ENCODE data around the gene FXYD3. TPM values are rescaled to one million over a fixed set of nuclear protein-coding genes. Genes with fewer than 3 reads are reported as not detected.
A peak's percentile ranks its signal among the peaks of the same experiment; 100 is the strongest.

Gene FXYD3
- total RNA-seq, 4 donors from 2014 or later = 0.26 to 13.4 TPM; not detected in 2

DNA sequence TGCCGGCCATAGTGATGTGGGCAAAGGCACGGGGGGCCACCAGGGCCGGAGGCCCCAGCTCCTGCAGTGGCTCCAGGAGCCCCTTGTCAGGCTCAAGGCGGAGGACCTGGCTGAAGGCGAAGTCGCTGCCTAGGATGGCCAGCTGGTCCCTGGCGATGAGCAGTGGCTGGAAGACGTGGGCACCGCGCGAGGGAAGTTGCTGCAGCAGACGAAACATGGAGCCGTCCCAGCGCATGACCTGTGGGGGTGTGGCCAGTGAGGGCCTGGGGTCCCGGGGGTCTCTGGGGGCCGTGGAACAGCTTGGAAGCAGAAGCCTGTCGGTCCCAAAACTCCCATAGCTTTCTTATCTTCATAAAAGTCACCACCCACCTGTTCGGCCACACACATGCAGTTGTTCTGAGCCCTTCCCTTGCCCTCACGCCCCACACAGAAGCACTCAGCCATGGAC lies 9.7 kb downstream of the FXYD3 start:
- intact Hi-C loops (cut with DNase I; ENCODE audit: low total_unique reads) (no loop called here), in situ Hi-C loops (cut with MboI; ENCODE audit: low sequenced_read_pairs in 4 of 4) (no loop called here)
- H3K27me3 ChIP-seq = no peaks in the 10 kb centered on the region
- peak overlapping the region in 2 of 4 donors; percentile 68 to 72 for H3K4me3 ChIP-seq
- TF ChIP-seq CTCF (IDR thresholded peaks at IDR 0.05 in 4 of 5, conservative IDR thresholded peaks at IDR 0.05 in 1 of 5) (no peak), POLR2A (IDR thresholded peaks at IDR 0.05) (no peak)
- H3K9me3 ChIP-seq = no peaks in the 10 kb centered on the region
- no peak for ATAC-seq
- peak overlapping the region; percentile 91 to 93 (median 93) for H3K27ac ChIP-seq
- no peaks in the 10 kb centered on the region for H3K36me3 ChIP-seq
- DNase-seq = no peak
- H3K4me1 ChIP-seq = peaks cover 28 to 58% of the 10 kb centered on the region in 2 donors

GRCh38 chr19:35125749-35126623 lies 10.4 kb downstream of the FXYD3 start:
- in situ Hi-C loops (cut with MboI; ENCODE audit: low sequenced_read_pairs in 4 of 4) = no loop called here
- Histone ChIP-seq H3K4me3 (peak overlapping the region in 3 of 4 donors; percentile 0 to 21 (median 9)), H3K27ac (peak overlapping the region; percentile 91 to 93 (median 93))

GRCh38 chr19:35126624-35126959 lies 11.0 kb downstream of the FXYD3 start:
- in situ Hi-C loops (cut with MboI; ENCODE audit: low sequenced_read_pairs in 4 of 4) (no loop called here), intact Hi-C loops (cut with DNase I; ENCODE audit: low total_unique reads) (no loop called here)
- no peak for ATAC-seq
- H3K4me1 ChIP-seq = peaks cover 33 to 65% of the 10 kb centered on the region in 2 donors
- peak overlapping the region in 3 of 4 donors; percentile 0 to 21 (median 9) for H3K4me3 ChIP-seq
- H3K36me3 ChIP-seq = no peaks in the 10 kb centered on the region
- no peak for DNase-seq
- no peaks in the 10 kb centered on the region for H3K27me3 ChIP-seq
- H3K9me3 ChIP-seq = no peaks in the 10 kb centered on the region
- peak overlapping the region; percentile 91 to 93 (median 93) for H3K27ac ChIP-seq
- TF ChIP-seq CTCF (IDR thresholded peaks at IDR 0.05 in 4 of 5, conservative IDR thresholded peaks at IDR 0.05 in 1 of 5) (no peak), POLR2A (IDR thresholded peaks at IDR 0.05) (no peak)

More at GRCh38 chr19:35125749-35126623, 10.4 kb downstream of the FXYD3 start:
- no peaks in the 10 kb centered on the region for H3K36me3 ChIP-seq
- intact Hi-C loops (cut with DNase I; ENCODE audit: low total_unique reads) = no loop called here
- DNase-seq (no peak), ATAC-seq (no peak)
- peaks cover 33 to 63% of the 10 kb centered on the region in 2 donors for H3K4me1 ChIP-seq
- no peaks in the 10 kb centered on the region for H3K27me3 ChIP-seq
- no peaks in the 10 kb centered on the region for H3K9me3 ChIP-seq
- TF ChIP-seq POLR2A (IDR thresholded peaks at IDR 0.05) = no peak
- no peak for TF ChIP-seq CTCF (IDR thresholded peaks at IDR 0.05 in 4 of 5, conservative IDR thresholded peaks at IDR 0.05 in 1 of 5)

- intact Hi-C loops (cut with DNase I; ENCODE audit: low total_unique reads) = no loop called here
- H3K27me3 ChIP-seq = no peaks in the 10 kb centered on the region
These were observed 12.2 kb downstream of the FXYD3 start for GRCh38 chr19:35127871-35128270.

More at GRCh38 chr19:35127871-35128270, 12.2 kb downstream of the FXYD3 start:
- in situ Hi-C loops (cut with MboI; ENCODE audit: low sequenced_read_pairs in 4 of 4) = no loop called here
- ATAC-seq = no peak
- TF ChIP-seq CTCF (IDR thresholded peaks at IDR 0.05 in 4 of 5, conservative IDR thresholded peaks at IDR 0.05 in 1 of 5) = no peak
- no peak for DNase-seq
- H3K27ac ChIP-seq = peak overlapping the region; percentile 91 to 93 (median 93)
- H3K4me3 ChIP-seq = no peak overlapping the region
- no peaks in the 10 kb centered on the region for H3K9me3 ChIP-seq
- peaks cover 31 to 62% of the 10 kb centered on the region in 2 donors for H3K4me1 ChIP-seq
- H3K36me3 ChIP-seq = no peaks in the 10 kb centered on the region

Measured in gastrocnemius medialis (tissue), 4 donors.